ENCODE results near the gene TRNP1. TPM values are rescaled to one million over a fixed set of nuclear protein-coding genes. Genes with fewer than 3 reads are reported as not detected.

The TRNP1 gene
- total and polyA plus RNA-seq, 2 of the 4 experiments (the other 2 are of a cell fraction): 63.3 to 91.6 TPM

GRCh38 chr1:26956321-26956720 lies 37.2 kb upstream of the TRNP1 start:
- Histone ChIP-seq H3K4me3 (ENCODE audit: insufficient read depth, low read depth, low read length) (no peak overlapping the region), H3K18ac (ENCODE audit: low read depth, low read length) (no peak overlapping the region), H2AK5ac (ENCODE audit: low read depth, low read length) (no peak overlapping the region)

More at GRCh38 chr1:26956321-26956720, 37.2 kb upstream of the TRNP1 start:
- no peak overlapping the region for H4K8ac ChIP-seq (ENCODE audit: low read depth in 2 of 2, low read length in 2 of 2)
- H3K56ac ChIP-seq (ENCODE audit: extremely low read depth, insufficient read depth, low read length): no peak overlapping the region
- H3K9me1 ChIP-seq (ENCODE audit: insufficient read depth, low read length): peaks cover 4% of the 10 kb centered on the region; the same call in 1 of the 2 replicates
- dilution Hi-C loops (cut with HindIII; ENCODE audit: low sequenced_read_pairs, unreplicated experiment): no loop called here
- H3K36me3 ChIP-seq (ENCODE audit: control insufficient read depth, insufficient read depth, low read length): no peaks in the 10 kb centered on the region
- TF ChIP-seq CEBPB (IDR thresholded peaks at IDR 0.05; ENCODE audit: low read depth, low read length) (no peak), NFE2L2 (IDR thresholded peaks at IDR 0.05; ENCODE audit: low read depth, low read length) (no peak), POLR2A (IDR thresholded peaks at IDR 0.05; ENCODE audit: low read depth, low read length) (no peak)
- H4K91ac ChIP-seq (ENCODE audit: insufficient read depth, low read depth, low read length): no peak overlapping the region
- peaks cover 10% of the 10 kb centered on the region for H3K4me1 ChIP-seq (ENCODE audit: control insufficient read depth, insufficient read depth, low read length)
- H2BK20ac ChIP-seq (ENCODE audit: low read depth, low read length): no peak overlapping the region
- no peak overlapping the region for H3K23ac ChIP-seq (ENCODE audit: low read depth, low read length)
- H2BK120ac ChIP-seq (ENCODE audit: low read depth, low read length): no peak overlapping the region
- no TSS peak for BruUV-seq (replicated peaks)
- H3K14ac ChIP-seq (replicated peaks; ENCODE audit: low read depth, low read length): no peak overlapping the region
- H3K4ac ChIP-seq (ENCODE audit: low read depth, low read length): no peak overlapping the region
- ATAC-seq (ENCODE audit: low read depth) (no peak), DNase-seq (no peak)
- H3K27me3 ChIP-seq (ENCODE audit: control insufficient read depth, insufficient read depth, low read length): peaks cover 11% of the 10 kb centered on the region
- H2AFZ ChIP-seq (replicated peaks; ENCODE audit: low read length, poor library complexity): no peak overlapping the region
- H3K79me1 ChIP-seq (ENCODE audit: low read depth in 1 of 2, low read length in 2 of 2): no peaks in the 10 kb centered on the region
- no peak overlapping the region for H3K4me2 ChIP-seq (ENCODE audit: low read depth, low read length)
- peaks cover 7% of the 10 kb centered on the region for H3K9me3 ChIP-seq (ENCODE audit: control insufficient read depth, insufficient read depth, low read length)
- H2AK9ac ChIP-seq (replicated peaks; ENCODE audit: low read depth, low read length, poor library complexity): no peak overlapping the region
- ChIA-PET POLR2A (ENCODE audit: unreplicated experiment) (no interaction called here), CTCF (no interaction called here)
- H2BK5ac ChIP-seq (ENCODE audit: low read depth, low read length, poor library complexity, severe bottlenecking): no peak overlapping the region
- intact Hi-C loops (cut with micrococcal nuclease): no loop called here
- no peak overlapping the region for H3K9ac ChIP-seq (ENCODE audit: low read depth, low read length)
- WGBS, 2 experiments (ENCODE audit: extremely low coverage in 2 of 2, insufficient read length in 1 of 2): no CpG with 5 or more reads among the region's 3 CpGs
- in situ Hi-C loops (cut with MboI; ENCODE audit: low sequenced_read_pairs): no loop called here
- no peaks in the 10 kb centered on the region for H4K20me1 ChIP-seq (ENCODE audit: insufficient read depth, low read length)
- H3K27ac ChIP-seq (ENCODE audit: insufficient read depth, low read length): no peak overlapping the region
- no peak overlapping the region for H2BK15ac ChIP-seq (ENCODE audit: low read depth, low read length)
- no peak overlapping the region for H4K5ac ChIP-seq (ENCODE audit: low read depth, low read length)
